DMS153 (cell line): Measurements from ENCODE around the gene TASOR.
"Not testable (repeated sequence)": the region's sequence is repeated elsewhere in the genome, so short reads cannot be mapped to it uniquely, and the experiment has no call there.

Experiments
- DNase-seq: peaks from one replicate; lab custom pipeline; 2025; lab: John Stamatoyannopoulos, UW

Gene TASOR

GRCh38 chr3:56683122-56683817, at the start of gene TASOR:
Gene TASOR, minus strand, starts transcription at chr3:56683265. Its CDS starts 259 bp downstream, at chr3:56683006.
- DNase-seq: peak; percentile 47

- no peak for DNase-seq
These were observed 49.0 kb upstream of the TASOR start for GRCh38 chr3:56732109-56732508.

- no peak for DNase-seq
These were observed 42.1 kb upstream of the TASOR start for GRCh38 chr3:56725175-56725574.

GRCh38 chr3:56724676-56725075, 41.6 kb upstream of the TASOR start:
- no peak for DNase-seq

- no peak for DNase-seq
These were observed 37.8 kb upstream of the TASOR start for GRCh38 chr3:56720849-56721248.

GRCh38 chr3:56718809-56719208, 35.7 kb upstream of the TASOR start:
- not testable (repeated sequence) for DNase-seq

- no peak for DNase-seq
These were observed 28.3 kb upstream of the TASOR start for GRCh38 chr3:56711344-56711743.

- not testable (repeated sequence) for DNase-seq
These were observed 24.3 kb upstream of the TASOR start for GRCh38 chr3:56707412-56707811.

GRCh38 chr3:56706629-56707028, 23.6 kb upstream of the TASOR start:
- no peak for DNase-seq

GRCh38 chr3:56704706-56705105, 21.6 kb upstream of the TASOR start:
- no peak for DNase-seq

GRCh38 chr3:56702490-56703315, 19.6 kb upstream of the TASOR start:
- DNase-seq: peak; percentile 4

- no peak for DNase-seq
These were observed 17.1 kb upstream of the TASOR start for GRCh38 chr3:56700151-56700550.

- no peak for DNase-seq
These were observed 12.0 kb upstream of the TASOR start for GRCh38 chr3:56694867-56695683.

- DNase-seq: no peak
These were observed 10.7 kb upstream of the TASOR start for GRCh38 chr3:56693750-56694149.

- not testable (repeated sequence) for DNase-seq
These were observed 9.7 kb upstream of the TASOR start for GRCh38 chr3:56692520-56693433.

- DNase-seq: not testable (repeated sequence)
These were observed 8.9 kb upstream of the TASOR start for GRCh38 chr3:56692001-56692365.

GRCh38 chr3:56691165-56692000, 8.3 kb upstream of the TASOR start:
- DNase-seq: no peak

- no peak for DNase-seq
These were observed 6.2 kb upstream of the TASOR start for GRCh38 chr3:56689303-56689702.

GRCh38 chr3:56688191-56688590, 5.1 kb upstream of the TASOR start:
- no peak for DNase-seq

GRCh38 chr3:56684029-56684428, 964 bp upstream of the TASOR start:
- DNase-seq: peak; percentile 0
